ENCODE data around the gene MCM9.
"Not testable (repeated sequence)": the region's sequence is repeated elsewhere in the genome, so short reads cannot be mapped to it uniquely, and the experiment has no call there.

The MCM9 gene

DNA sequence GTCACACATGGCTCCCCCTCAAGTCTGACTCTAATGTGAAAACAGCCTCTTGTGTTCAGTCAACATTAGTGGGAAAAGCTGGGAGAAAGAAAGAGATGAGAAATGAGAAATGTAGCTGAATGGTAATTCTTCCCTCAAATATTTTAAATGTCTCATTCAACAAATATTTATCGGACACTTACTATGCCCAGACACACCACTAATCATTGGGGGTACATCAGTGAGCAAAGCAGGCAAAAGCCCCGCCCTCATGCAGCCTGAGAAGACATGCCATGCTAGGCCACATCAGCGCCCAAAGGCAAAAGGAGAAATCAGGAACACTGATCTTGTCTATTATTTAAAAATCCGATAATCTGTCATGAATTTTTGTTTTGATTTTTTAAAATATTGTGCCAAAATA lies 130.9 kb downstream of the MCM9 start:
- in situ Hi-C loops (cut with HindIII; ENCODE audit: low sequenced_read_pairs) = no loop called here

DNA sequence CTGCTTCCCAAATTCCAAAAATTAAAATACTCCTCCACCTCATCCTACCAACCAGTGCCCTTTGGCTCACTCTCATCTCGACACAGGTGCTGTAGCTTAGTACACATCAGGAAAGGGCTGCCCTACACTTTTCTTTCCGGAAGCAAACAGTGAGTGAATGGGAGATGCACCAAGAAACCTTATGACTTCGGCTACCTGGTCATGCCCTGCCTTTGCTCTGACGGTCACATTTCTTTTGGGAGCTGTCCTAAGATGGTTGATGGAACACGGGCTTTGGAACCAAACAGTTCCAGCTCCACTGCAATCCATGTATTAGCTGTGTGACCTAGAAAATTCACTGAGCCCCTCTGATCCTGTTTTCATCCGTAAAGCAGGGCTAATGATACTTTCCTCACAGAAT lies 133.7 kb downstream of the MCM9 start:
- in situ Hi-C loops (cut with HindIII; ENCODE audit: low sequenced_read_pairs) = no loop called here

DNA sequence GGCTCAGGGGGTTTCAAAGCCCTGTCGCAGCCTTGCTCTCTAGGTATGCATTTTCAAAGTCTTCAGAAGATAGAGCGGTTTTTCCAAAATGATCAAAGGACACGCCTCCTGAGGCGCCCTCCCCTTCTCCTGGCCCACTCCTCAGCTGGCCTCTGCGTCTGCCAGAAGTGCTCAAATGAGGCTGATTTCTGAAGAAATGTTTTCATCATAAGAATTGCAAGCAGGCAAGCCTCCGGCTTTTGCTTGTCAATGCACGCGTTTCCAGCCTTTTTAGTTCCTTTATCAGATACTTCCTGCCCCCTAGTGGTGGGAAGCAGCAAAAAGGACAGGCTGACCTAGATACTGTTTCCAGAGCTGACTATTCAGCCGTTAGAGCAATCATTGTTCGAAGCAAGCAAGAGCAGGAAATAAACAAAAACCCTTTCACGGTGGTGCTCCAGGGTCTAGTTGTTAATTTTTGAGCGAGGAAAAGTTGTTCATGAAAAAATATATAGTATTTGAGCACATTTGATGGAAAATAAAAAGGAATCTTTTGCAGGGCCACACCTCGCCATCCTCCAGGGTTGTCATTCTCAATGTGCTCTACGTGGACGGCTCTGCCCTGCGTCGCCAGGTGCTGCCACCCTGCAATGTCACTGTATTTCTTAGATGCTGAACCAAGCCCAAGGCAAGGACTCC lies 134.4 kb downstream of the MCM9 start:
- in situ Hi-C loops (cut with HindIII; ENCODE audit: low sequenced_read_pairs) = no loop called here

DNA sequence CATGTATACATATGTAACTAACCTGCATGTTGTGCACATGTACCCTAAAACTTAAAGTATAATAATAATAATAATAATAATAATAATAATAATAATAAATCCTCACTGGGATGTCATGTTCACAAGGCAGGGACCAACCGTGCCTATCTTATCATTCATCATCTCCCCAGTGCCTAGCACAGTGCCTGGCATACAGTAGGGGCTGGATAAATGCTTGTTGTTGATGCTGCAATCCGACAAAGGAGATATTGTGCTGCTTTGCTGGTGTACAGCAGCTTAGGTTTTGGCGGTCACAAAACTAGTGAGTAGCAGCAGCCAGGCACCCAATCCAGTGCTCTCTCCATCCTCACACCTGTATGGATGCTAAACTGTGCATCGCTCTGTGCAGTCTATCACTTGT lies 135.1 kb downstream of the MCM9 start:
- in situ Hi-C loops (cut with HindIII; ENCODE audit: low sequenced_read_pairs) = no loop called here

DNA sequence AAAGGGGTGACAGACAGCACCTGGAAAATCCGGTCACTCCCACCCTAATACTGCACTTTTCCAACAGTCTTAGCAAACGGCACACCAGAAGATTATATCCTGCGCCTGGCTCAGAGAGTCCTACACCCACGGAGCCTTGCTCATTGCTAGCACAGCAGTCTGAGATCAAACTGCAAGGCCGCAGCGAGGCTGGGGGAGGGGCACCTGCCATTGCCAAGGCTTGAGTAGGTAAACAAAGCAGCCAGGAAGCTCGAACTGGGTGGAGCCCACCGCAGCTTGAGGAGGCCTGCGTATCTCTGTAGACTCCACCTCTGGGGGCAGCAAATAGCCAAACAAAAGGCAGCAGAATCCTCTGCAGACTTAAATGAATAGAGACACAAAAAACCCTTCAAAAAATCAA lies 138.4 kb downstream of the MCM9 start:
- in situ Hi-C loops (cut with HindIII; ENCODE audit: low sequenced_read_pairs) = not testable (repeated sequence)

DNA sequence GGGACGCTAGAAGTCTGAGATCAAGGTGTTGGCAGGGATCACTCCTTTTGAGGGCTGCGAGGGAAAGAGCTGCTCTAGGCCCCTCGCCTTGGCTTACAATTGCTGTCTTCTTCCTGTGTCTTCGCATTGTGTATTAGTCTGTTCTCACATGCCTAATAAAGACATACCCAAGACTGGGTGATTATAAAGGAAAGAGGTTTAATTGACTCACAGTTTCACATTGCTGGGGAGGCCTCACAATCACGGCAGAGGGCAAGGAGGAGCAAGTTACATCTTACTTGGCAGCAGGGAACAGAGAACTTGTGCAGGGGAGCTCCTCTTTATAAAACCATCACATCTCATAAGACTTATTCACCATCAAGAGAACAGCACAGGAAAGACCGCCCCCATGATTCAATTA lies 143.5 kb downstream of the MCM9 start:
- in situ Hi-C loops (cut with HindIII; ENCODE audit: low sequenced_read_pairs) = no loop called here

DNA sequence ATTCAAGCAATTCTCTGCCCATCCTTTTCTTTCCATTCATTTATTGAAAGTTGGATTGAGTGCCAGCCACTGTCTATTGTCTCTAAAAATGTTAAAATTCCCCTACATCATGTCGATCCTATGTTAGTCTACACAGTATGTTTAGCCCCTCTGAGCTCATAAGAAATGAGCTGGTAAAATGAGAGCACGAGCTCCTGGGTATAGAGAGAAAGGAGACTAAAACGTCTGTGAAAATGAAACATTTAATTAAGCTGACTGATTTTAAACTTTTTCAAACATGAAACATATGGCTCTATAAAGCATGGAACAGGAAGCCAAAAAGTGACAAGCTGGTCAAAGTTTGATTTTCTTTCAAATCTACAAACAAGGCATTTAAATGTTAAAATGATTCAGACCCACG lies 145.0 kb downstream of the MCM9 start:
- in situ Hi-C loops (cut with HindIII; ENCODE audit: low sequenced_read_pairs) = no loop called here

DNA sequence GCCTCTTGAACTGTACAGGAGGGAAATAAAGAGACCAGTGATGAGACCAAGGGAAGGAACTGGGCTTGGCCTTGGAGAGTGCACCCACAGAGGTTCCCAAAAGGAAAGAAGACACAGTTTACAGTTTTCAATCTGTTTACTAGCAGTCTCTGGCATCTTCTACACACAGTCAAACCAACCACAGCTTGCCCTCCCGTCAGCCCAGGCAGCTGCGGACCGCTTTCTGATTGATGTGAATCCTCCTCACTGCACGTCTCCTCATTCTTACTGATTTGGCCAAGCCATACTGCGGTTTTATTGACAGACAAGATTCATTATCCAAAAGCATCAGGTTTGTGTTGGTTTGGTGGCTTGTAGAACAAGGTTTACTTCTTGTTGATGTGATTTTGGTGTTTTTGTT lies 145.5 kb downstream of the MCM9 start:
- in situ Hi-C loops (cut with HindIII; ENCODE audit: low sequenced_read_pairs) = no loop called here

DNA sequence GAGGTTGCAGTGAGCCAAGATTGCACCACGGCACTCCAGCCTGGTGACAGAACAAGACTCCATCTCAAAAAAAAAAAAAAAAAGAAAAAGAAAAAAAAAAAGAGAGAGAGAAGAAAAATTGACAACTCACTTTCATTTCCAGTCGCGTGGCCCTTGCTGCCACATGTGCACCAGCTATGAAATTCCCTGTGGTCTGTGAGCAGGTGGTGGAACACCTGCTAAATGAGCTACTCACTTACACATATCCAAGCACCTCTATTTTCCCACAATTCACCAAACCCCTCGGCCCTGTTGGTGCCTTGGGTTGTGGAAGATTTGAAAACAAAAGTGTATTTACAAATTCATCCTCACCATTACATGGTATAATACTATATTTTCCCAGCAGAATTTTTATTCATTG lies 146.3 kb downstream of the MCM9 start:
- in situ Hi-C loops (cut with HindIII; ENCODE audit: low sequenced_read_pairs) = no loop called here

DNA sequence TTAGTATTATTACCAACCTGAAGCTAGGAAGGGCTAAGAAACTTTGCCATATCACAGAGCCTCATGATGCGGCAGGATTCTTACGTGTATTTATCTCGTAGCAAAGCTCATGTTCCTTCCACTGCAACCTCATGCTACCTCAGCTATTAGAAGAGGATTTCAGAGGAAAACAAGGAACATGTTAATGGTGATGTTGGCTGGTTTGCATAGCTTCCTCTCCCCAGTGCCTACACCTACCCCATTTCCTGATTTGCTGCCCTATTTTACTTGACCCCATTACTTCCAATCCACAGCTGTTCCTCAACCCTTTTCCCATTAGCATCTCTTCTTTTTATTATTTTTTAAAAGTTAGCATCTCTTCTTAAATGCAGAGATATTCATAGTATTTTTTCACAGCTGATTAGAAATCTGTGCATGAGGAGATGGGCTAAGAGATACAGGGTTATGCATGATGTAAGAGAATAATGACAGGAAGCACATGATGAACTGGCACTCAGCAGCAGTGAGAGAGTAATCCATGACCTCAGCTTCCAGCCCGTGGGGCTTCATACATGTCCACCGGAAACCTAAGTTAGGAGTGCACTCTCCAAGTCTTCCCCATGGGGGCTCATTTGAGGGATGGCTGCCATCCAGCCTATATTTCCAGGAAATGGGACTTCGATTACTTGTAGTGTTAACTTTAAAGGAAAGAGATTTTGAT lies 147.1 kb downstream of the MCM9 start:
- in situ Hi-C loops (cut with HindIII; ENCODE audit: low sequenced_read_pairs) = no loop called here

DNA sequence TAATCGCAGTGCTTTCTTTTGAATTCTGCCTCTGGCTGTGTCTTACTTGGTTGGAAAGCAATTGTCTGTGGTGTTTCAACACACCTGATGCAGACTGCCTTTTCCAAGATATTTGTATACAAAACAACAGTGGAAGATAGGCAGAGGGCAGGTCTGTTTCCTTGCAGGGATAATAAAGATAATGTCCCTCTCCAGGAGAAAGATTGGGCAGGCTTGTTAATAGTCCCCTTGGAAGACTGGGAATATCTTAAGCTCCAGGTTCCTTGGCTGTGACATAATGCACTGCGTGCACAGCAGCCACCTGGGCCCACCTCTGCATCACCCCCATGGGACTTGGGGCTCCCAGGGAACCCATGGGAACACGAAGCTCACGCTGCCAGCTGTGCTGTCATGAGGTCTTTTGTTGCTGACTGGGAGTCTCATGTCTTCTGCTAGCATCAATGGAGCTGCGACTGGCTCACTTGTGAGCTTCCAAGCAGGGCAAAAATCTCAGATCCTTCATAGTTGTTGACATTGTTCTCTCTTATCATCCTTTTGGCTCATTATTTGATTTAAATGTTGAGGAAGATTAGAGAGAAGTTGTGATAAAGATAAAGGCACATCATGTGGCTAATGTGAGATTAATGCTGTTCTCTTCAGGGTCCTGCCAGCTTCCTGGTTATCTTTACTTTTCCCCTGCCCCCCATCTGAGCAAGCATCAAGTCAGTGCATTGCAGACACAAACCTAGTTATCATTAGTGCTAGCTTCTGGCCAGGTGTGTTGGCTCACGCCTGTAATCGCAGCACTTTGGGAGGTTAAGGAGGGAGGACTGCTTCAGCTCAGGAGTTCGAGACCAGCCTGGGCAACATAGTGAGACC lies 148.1 kb downstream of the MCM9 start:
- in situ Hi-C loops (cut with HindIII; ENCODE audit: low sequenced_read_pairs) = no loop called here

DNA sequence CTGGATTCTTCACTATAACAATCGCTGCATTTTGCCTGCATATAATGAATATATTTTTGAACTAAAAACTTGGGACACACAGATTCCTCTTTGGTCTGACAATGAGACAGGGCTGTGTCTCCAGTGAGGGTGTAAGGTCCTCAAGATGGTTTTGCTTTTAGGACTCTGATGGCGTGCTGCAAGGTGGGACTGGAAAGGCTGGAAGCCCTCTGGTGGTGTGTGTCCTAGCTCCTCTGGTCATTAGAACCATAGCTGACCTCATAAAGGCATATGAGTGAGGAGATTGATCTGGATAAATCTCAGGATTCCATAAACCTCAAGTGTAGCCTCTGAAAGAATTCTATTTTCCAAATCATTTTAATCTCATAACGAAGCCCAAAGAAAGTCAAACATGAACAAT lies 149.4 kb downstream of the MCM9 start:
- in situ Hi-C loops (cut with HindIII; ENCODE audit: low sequenced_read_pairs) = no loop called here

DNA sequence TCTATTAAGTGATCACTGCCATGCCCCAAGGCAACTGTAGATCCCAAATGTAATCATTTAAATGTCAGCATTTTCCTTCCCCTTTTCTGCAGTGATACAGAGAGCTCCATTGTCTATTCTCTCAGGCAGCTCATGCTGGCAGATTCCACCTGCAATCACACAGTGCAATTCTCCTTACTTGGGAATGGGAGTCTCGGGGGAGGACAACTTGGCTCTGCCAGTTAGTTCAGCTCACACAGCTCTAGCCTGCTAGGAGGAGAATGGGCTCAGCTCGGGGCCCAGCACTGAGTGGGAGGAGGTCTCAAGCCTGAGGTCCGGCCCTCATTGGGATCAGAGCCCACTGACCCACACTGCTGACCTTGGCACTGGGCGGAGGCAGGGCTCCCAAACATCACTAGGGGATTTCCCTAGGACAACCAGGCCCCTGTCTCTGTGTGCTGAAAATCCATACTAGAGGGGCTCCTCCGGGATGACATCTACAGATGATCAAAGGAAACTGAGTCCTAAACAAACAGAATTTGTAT lies 150.3 kb downstream of the MCM9 start:
- in situ Hi-C loops (cut with HindIII; ENCODE audit: low sequenced_read_pairs) = no loop called here

DNA sequence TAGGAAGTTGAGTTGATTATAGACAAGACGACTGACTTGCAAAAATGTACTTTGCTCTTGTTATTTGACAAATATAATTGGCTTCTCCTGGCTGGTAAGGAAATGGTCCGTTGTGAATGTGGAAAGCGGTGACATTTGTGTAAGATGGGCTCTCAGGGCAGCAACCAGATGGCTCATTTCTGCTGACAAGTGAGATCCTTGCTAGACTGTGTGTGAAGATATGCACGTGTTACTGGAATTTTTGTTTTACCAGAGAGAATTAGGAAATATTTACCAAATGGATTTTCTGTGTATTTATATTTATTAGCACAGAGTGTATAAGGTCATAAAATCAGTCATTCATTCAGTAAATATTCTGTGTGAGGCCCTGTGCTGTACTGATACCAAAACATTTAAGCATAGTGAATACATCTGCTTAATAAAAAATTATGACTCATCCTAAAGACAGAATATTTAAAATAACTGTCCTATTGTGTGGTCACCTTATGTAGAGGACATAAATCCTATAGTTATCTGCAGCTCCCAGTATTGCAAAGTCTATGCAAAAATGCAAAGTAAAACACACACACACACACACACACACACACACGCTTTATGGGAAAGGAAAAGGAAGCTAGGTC lies 150.9 kb downstream of the MCM9 start:
- in situ Hi-C loops (cut with HindIII; ENCODE audit: low sequenced_read_pairs) = no loop called here

DNA sequence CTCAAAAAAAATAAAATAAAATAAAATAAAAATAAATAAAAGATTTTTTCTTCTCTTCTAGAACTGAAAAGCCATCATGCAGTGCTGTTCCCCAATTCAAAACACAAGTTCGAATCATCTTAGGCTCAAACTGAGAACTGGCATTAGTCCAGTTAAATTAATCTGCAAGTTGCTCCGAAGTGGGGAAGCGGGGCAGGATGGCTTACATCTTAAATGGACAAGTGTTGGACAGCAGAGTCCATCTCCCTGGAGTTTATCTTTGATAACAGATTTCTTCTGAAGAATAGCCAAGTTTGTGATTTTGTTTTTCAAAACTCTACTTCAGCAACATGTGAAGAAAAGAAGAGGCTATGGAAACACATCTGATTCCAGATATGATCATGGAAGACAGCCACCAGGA lies 152.3 kb downstream of the MCM9 start:
- in situ Hi-C loops (cut with HindIII; ENCODE audit: low sequenced_read_pairs) = no loop called here

DNA sequence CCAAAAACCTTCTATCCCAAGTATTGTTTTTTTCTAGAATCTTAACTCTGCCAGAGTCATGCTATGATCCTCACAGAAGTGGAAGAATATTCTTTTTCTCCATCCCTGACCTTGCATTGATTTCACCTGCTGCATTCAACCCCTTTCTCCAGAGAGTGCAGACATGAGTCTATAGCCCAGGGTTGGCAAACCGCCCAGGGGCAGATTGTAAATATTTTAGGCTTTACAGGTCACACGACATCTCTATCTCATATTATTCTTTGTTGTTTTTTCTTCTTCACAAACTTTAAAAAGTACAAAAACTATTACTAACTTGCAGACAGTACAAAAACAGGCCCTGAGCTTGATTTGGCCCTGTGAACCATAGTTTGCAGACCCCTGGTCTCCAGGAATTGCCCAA lies 153.1 kb downstream of the MCM9 start:
- in situ Hi-C loops (cut with HindIII; ENCODE audit: low sequenced_read_pairs) = no loop called here

DNA sequence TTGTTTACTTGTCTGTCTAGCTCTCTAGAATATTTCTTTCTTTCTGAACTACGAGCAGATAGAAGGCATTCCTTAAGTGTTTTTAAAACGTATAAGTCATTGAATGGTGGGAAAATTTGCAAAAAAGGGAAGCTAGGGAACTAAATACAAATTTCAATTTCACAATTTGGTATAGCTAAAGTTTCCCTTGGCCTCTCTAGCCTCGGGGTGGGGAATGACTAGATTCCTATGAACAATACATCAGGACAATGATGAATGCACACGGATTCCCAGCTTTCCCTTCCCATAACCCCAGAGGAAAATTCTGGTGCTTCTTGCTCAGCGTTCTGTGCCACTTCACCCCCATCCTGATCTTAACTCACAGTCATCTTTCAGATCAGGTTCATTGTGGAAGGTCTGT lies 154.3 kb downstream of the MCM9 start:
- in situ Hi-C loops (cut with HindIII; ENCODE audit: low sequenced_read_pairs) = no loop called here

DNA sequence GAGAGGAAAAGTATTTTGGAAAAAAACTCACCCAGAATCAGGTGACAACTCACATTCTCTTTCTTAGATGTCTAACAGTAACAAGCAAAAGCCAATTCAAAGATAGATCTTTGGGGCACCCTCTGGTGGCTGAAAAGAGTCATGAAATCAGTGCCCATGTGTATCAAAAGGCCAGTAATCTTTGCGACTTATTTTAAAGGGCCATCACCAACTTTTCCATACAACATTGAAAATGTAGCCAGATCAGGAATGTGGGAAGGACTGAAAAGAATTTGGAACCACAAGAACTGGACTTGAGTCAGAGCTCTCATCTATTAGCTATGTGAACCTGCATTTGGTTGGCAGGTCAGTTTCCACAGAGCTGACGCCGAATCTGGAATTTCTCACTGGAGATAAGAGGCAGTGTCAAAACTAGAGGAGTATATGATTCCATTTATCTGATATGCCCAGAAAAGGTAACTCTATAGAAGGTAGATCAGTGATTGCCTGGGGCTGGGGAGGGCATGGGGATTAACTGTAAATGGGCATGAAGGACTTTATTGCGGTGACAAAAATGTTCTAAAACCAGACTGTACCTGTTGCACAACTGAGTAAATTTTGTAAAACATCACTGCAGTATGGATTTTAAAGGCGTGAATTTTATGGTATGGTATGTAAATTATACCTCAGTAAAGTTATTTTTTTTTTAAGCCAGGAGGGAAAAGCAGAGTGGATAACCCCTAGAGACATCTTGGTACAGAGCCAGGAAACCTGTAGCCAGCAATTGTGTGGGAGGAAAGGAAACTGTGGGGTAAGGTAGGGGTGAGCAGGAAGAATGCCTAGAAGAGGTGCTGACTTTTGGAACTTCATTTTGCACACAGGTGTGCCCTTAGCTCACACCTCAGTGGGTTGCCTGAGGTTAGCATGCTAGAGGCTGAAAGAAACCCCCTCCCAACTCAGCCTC lies 158.1 kb downstream of the MCM9 start:
- in situ Hi-C loops (cut with HindIII; ENCODE audit: low sequenced_read_pairs) = no loop called here

DNA sequence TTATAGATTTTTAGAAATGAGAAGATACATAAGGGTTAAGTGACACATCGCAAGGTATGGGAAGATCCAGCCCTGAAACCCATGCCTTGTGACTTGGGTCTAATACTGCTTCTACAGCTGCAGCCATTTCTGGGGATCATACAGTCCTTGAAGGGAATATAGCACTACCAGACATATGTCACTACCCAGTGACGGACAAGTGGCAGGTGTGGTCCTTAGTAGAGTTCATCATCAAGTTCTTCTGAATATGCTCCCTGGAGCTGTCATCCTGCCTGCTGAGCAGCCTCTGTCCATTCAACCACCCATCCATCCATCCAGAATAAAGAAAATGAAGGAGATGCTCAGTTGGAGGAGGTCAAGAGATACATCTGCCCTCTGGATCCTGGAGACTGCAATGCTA lies 159.6 kb downstream of the MCM9 start:
- in situ Hi-C loops (cut with HindIII; ENCODE audit: low sequenced_read_pairs) = no loop called here

DNA sequence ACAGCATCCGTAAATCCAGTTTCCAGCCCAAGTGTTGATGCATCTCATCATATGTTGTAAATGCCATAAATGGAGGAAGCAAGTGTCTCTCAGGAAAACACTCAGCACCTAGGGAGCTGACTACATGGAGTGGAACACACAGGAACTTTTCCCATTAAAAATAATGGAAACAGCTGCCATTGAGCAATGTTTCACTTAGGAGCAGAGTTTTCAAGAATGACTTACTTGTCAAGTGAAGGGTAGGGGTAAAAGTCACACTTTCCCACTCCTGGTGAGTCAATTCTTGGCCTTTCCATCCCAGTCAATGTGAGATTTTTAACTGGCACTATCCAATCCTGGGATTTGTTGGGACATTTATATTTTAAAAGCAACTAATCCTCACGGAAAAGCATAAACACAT lies 160.4 kb downstream of the MCM9 start:
- in situ Hi-C loops (cut with HindIII; ENCODE audit: low sequenced_read_pairs) = no loop called here

All from DLD1 (cell line).